ENCODE data around the gene BMERB1.

GRCh38 chr16:15532825-15533224 lies 98.4 kb downstream of the BMERB1 start:
- TF ChIP-seq CTCF (conservative IDR thresholded peaks at IDR 0.05; ENCODE audit: low read depth, low read length), result no peak
- TF ChIP-seq EZH2 (IDR thresholded peaks at IDR 0.05; ENCODE audit: low read length, unreplicated experiment), result no peak
